HepG2 (cell line): Measurements from ENCODE around the gene KDM6B. TPM values are rescaled to one million over a fixed set of nuclear protein-coding genes. Genes with fewer than 3 reads are reported as not detected.

Experiments used
- ADNP ChIP-seq: sonication (generic); formaldehyde crosslinking; IDR thresholded peaks from 2 replicates; pipeline ENCODE4 v1.4.0; 2020; ENCODE audit warnings: missing genetic modification reagents
- CREB1 ChIP-seq, 2 experiments: fragments of 450-650 bp in 1 of 2; IDR thresholded peaks; 2 replicates each; pipeline ENCODE4 v1.6.1; 2016 to 2017; ENCODE audit warnings: control low read depth in 1 of 2, mild to moderate bottlenecking in 1 of 2, missing compliant biosample characterization in 1 of 2, missing genetic modification characterization in 1 of 2
- FOXK2 ChIP-seq: fragments of 450-650 bp; IDR thresholded peaks from 2 replicates; pipeline ENCODE4 v1.6.1; 2016
- HDAC6 ChIP-seq: fragments of 200-600 bp; sonication (generic); IDR thresholded peaks from 2 replicates; pipeline ENCODE4 v1.7.0; 2017; ENCODE audit warnings: mild to moderate bottlenecking, antibody characterized with exemption, low read length, low read depth
- MED8 ChIP-seq: sonication (generic); formaldehyde crosslinking; IDR thresholded peaks from 2 replicates; pipeline ENCODE4 v1.8.1; 2023; ENCODE audit warnings: mild to moderate bottlenecking, missing genetic modification reagents; ENCODE audit not compliant: insufficient replicate concordance
- MEIS1 ChIP-seq: sonication (generic); formaldehyde crosslinking; IDR thresholded peaks from 2 replicates; pipeline ENCODE4 v1.9.0; 2021; ENCODE audit warnings: mild to moderate bottlenecking, missing genetic modification reagents, moderate library complexity, borderline replicate concordance
- NFE2 ChIP-seq: sonication (generic); formaldehyde crosslinking; IDR thresholded peaks from 2 replicates; pipeline ENCODE4 v1.4.0; 2020; ENCODE audit warnings: missing genetic modification reagents
- TARDBP ChIP-seq: sonication (generic); formaldehyde crosslinking; IDR thresholded peaks from 2 replicates; pipeline ENCODE4 v1.8.0; 2022; ENCODE audit warnings: mild to moderate bottlenecking, missing genetic modification reagents
- ZFP91 ChIP-seq: sonication (generic); formaldehyde crosslinking; IDR thresholded peaks from 2 replicates; pipeline ENCODE4 v1.9.0; 2022; ENCODE audit warnings: missing genetic modification reagents, mild to moderate bottlenecking, borderline replicate concordance
- ZNF598 ChIP-seq: sonication (generic); formaldehyde crosslinking; IDR thresholded peaks from 2 replicates; pipeline ENCODE4 v1.5.1; 2020; ENCODE audit warnings: mild to moderate bottlenecking, missing genetic modification reagents, borderline replicate concordance
- ZNF777 ChIP-seq: sonication (generic); formaldehyde crosslinking; IDR thresholded peaks from 2 replicates; pipeline ENCODE4 v1.4.0; 2020; ENCODE audit warnings: missing genetic modification reagents
- ZNF878 ChIP-seq: sonication (generic); formaldehyde crosslinking; IDR thresholded peaks from 2 replicates; pipeline ENCODE4 v1.8.1; 2023; ENCODE audit warnings: mild to moderate bottlenecking, missing genetic modification reagents, moderate library complexity
- ZSCAN30 ChIP-seq: sonication (generic); formaldehyde crosslinking; IDR thresholded peaks from 2 replicates; pipeline ENCODE4 v1.5.0; 2020; ENCODE audit warnings: mild to moderate bottlenecking, missing genetic modification reagents
- polyA plus RNA-seq, 8 experiments: library from polyadenylated mRNA; depleted of rRNA in 3 of 8; stranded (reverse) in 7 of 8; unstranded in 1 of 8; fragments of >200 nt; fragmentation: Illumina TruSeq in 4 of 8; extraction: Trizol in 4 of 8; gene quantifications; 2 replicates each; pipeline versions ENCODE4 v1.2.1 to v1.2.3, GENCODE V29; 2011 to 2016; ENCODE audit warnings: low read depth in 4 of 8, missing spikeins in 1 of 8, mixed read lengths in 1 of 8; ENCODE audit not compliant: insufficient read depth in 1 of 8
- total RNA-seq, 5 experiments: library from RNA; depleted of rRNA; stranded (reverse); fragments of >200 nt; fragmentation: Illumina TruSeq; extraction: Trizol; gene quantifications; 2 replicates each; pipeline ENCODE4 v1.2.3, GENCODE V29; 2016; ENCODE audit warnings: low read depth in 1 of 5
- TF ChIP-seq, protein P1 (sequence below): sonication (generic); formaldehyde crosslinking; IDR thresholded peaks from 2 replicates; pipeline ENCODE4 v1.5.0; 2020; ENCODE audit warnings: mild to moderate bottlenecking, missing genetic modification reagents, borderline replicate concordance
- TF ChIP-seq, protein P2 (sequence below): sonication (generic); formaldehyde crosslinking; IDR thresholded peaks from 2 replicates; pipeline ENCODE4 v1.4.0; 2020; ENCODE audit warnings: missing genetic modification reagents

The KDM6B gene
- total and polyA plus RNA-seq, 2 of the 13 experiments (the other 11 are each of a cell fraction or from before 2014, with no cell fraction given) = 1.3 to 2.1 TPM

GRCh38 chr17:7857713-7858521 is 23.9 kb downstream of the KDM6B start, which contains the start of gene CYB5D1 (continued):
- TF ChIP-seq, protein P1, sequence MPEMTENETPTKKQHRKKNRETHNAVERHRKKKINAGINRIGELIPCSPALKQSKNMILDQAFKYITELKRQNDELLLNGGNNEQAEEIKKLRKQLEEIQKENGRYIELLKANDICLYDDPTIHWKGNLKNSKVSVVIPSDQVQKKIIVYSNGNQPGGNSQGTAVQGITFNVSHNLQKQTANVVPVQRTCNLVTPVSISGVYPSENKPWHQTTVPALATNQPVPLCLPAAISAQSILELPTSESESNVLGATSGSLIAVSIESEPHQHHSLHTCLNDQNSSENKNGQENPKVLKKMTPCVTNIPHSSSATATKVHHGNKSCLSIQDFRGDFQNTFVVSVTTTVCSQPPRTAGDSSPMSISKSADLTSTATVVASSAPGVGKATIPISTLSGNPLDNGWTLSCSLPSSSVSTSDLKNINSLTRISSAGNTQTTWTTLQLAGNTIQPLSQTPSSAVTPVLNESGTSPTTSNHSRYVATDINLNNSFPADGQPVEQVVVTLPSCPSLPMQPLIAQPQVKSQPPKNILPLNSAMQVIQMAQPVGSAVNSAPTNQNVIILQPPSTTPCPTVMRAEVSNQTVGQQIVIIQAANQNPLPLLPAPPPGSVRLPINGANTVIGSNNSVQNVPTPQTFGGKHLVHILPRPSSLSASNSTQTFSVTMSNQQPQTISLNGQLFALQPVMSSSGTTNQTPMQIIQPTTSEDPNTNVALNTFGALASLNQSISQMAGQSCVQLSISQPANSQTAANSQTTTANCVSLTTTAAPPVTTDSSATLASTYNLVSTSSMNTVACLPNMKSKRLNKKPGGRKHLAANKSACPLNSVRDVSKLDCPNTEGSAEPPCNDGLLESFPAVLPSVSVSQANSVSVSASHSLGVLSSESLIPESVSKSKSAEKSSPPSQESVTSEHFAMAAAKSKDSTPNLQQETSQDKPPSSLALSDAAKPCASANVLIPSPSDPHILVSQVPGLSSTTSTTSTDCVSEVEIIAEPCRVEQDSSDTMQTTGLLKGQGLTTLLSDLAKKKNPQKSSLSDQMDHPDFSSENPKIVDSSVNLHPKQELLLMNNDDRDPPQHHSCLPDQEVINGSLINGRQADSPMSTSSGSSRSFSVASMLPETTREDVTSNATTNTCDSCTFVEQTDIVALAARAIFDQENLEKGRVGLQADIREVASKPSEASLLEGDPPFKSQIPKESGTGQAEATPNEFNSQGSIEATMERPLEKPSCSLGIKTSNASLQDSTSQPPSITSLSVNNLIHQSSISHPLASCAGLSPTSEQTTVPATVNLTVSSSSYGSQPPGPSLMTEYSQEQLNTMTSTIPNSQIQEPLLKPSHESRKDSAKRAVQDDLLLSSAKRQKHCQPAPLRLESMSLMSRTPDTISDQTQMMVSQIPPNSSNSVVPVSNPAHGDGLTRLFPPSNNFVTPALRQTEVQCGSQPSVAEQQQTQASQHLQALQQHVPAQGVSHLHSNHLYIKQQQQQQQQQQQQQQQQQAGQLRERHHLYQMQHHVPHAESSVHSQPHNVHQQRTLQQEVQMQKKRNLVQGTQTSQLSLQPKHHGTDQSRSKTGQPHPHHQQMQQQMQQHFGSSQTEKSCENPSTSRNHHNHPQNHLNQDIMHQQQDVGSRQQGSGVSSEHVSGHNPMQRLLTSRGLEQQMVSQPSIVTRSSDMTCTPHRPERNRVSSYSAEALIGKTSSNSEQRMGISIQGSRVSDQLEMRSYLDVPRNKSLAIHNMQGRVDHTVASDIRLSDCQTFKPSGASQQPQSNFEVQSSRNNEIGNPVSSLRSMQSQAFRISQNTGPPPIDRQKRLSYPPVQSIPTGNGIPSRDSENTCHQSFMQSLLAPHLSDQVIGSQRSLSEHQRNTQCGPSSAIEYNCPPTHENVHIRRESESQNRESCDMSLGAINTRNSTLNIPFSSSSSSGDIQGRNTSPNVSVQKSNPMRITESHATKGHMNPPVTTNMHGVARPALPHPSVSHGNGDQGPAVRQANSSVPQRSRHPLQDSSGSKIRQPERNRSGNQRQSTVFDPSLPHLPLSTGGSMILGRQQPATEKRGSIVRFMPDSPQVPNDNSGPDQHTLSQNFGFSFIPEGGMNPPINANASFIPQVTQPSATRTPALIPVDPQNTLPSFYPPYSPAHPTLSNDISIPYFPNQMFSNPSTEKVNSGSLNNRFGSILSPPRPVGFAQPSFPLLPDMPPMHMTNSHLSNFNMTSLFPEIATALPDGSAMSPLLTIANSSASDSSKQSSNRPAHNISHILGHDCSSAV = no peak
- TF ChIP-seq ZFP91 (CRISPR knock-in tag) (peak; percentile 79; the same call in 1 of the 2 replicates), ADNP (no peak), ZNF878 (CRISPR knock-in tag) (peak; percentile 49; the same call in 1 of the 2 replicates), TARDBP (peak; percentile 62; the same call in 1 of the 2 replicates), MEIS1 (CRISPR knock-in tag) (no peak), ZSCAN30 (0 out of 2 replicates have a peak, but pooled peaks have one; percentile 37), MED8 (no peak), CREB1 (IDR thresholded peaks at IDR 0.05) (no peak), CREB1 (CRISPR knock-in tag; IDR thresholded peaks at IDR 0.05) (peak; percentile 60; the same call in 1 of the 2 replicates), ZNF598 (CRISPR knock-in tag) (0 out of 2 replicates have a peak, but pooled peaks have one; percentile 18), HDAC6 (no peak), ZNF777 (CRISPR knock-in tag) (0 out of 2 replicates have a peak, but pooled peaks have one; percentile 3), NFE2 (no peak), FOXK2 (peak; percentile 76; the same call in 1 of the 2 replicates)
- TF ChIP-seq, protein P2, sequence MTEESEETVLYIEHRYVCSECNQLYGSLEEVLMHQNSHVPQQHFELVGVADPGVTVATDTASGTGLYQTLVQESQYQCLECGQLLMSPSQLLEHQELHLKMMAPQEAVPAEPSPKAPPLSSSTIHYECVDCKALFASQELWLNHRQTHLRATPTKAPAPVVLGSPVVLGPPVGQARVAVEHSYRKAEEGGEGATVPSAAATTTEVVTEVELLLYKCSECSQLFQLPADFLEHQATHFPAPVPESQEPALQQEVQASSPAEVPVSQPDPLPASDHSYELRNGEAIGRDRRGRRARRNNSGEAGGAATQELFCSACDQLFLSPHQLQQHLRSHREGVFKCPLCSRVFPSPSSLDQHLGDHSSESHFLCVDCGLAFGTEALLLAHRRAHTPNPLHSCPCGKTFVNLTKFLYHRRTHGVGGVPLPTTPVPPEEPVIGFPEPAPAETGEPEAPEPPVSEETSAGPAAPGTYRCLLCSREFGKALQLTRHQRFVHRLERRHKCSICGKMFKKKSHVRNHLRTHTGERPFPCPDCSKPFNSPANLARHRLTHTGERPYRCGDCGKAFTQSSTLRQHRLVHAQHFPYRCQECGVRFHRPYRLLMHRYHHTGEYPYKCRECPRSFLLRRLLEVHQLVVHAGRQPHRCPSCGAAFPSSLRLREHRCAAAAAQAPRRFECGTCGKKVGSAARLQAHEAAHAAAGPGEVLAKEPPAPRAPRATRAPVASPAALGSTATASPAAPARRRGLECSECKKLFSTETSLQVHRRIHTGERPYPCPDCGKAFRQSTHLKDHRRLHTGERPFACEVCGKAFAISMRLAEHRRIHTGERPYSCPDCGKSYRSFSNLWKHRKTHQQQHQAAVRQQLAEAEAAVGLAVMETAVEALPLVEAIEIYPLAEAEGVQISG = peak; percentile 3; the same call in 1 of the 2 replicates
